Kidney epithelial cell (primary cell): ENCODE results near the gene KCNQ4. TPM values are rescaled to one million over a fixed set of nuclear protein-coding genes. Genes with fewer than 3 reads are reported as not detected.

Experiments used
- DNase-seq: peaks from one replicate; pipeline ENCODE4 v3.0.0-alpha.2; 2010; ENCODE audit warnings: low read depth
- H3K27me3 ChIP-seq: 2 replicates; pipeline ENCODE4 v1.6.0; 2011; ENCODE audit warnings: low read length; ENCODE audit not compliant: control insufficient read depth, insufficient read depth
- H3K36me3 ChIP-seq: 2 replicates; pipeline ENCODE4 v1.5.1; 2011; ENCODE audit warnings: low read length; ENCODE audit not compliant: control insufficient read depth, insufficient read depth
- H3K4me3 ChIP-seq: 2 replicates; pipeline ENCODE4 v1.5.1; 2011; ENCODE audit warnings: low read depth, mild to moderate bottlenecking, control low read depth, low read length
- total RNA-seq: library from RNA; depleted of rRNA; stranded (reverse); fragments of >200 nt; gene quantifications from 2 replicates; pipeline ENCODE4 v1.2.3, GENCODE V29; 2015
- TF ChIP-seq, protein P1 (sequence below): IDR thresholded peaks from 2 replicates; pipeline ENCODE4 v1.5.1; 2011; ENCODE audit warnings: mild to moderate bottlenecking, moderate library complexity, low read length, control low read depth, inconsistent platforms; ENCODE audit not compliant: insufficient read depth, poor library complexity, severe bottlenecking

KCNQ4 gene
- total RNA-seq, 1 donor from 2014 or later, result 2.8 TPM

- Histone ChIP-seq H3K36me3 (no peaks in the 10 kb centered on the region), H3K4me3 (no peak overlapping the region), H3K27me3 (no peaks in the 10 kb centered on the region)
- TF ChIP-seq, protein P1, sequence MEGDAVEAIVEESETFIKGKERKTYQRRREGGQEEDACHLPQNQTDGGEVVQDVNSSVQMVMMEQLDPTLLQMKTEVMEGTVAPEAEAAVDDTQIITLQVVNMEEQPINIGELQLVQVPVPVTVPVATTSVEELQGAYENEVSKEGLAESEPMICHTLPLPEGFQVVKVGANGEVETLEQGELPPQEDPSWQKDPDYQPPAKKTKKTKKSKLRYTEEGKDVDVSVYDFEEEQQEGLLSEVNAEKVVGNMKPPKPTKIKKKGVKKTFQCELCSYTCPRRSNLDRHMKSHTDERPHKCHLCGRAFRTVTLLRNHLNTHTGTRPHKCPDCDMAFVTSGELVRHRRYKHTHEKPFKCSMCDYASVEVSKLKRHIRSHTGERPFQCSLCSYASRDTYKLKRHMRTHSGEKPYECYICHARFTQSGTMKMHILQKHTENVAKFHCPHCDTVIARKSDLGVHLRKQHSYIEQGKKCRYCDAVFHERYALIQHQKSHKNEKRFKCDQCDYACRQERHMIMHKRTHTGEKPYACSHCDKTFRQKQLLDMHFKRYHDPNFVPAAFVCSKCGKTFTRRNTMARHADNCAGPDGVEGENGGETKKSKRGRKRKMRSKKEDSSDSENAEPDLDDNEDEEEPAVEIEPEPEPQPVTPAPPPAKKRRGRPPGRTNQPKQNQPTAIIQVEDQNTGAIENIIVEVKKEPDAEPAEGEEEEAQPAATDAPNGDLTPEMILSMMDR, result no peak
- no peak for DNase-seq
These were observed 63.6 kb downstream of the KCNQ4 start for GRCh38 chr1:40847023-40847745.

DNA sequence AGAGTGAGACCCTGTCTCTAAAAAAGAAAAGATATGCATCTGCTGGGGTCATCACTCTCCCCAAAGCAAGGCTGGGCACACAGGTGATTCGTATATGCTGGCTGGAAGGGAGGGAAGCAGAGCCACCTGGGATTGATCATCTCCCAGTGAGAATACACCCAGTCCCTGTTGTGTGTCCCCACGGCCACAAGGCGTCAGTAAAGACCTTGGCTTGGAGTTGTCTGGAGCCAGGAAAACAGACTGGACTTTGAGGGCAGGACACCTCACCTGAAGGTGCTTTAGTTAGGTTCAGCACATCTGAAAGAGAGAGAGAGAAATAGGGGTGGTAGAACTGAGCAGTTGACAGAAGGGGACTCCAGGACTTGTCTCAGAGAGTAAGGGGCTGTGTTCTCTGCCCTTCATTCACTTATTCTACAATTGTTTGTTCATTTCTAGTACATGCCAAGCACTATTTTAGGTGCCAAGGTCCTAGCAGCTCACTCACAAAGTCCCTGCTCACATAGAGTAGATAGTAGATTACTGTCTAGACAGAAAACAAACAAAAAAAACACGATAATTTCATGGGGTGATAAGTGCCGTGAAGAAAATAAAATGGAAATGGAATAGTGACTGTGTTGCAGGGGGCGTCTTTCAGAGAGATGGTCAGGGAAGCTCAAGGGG, 65.1 kb downstream of the KCNQ4 start:
- Histone ChIP-seq H3K36me3 (no peaks in the 10 kb centered on the region), H3K4me3 (no peak overlapping the region), H3K27me3 (no peaks in the 10 kb centered on the region)
- no peak for DNase-seq
- TF ChIP-seq, protein P1, result peak; percentile 94

- no peak overlapping the region for H3K4me3 ChIP-seq
- H3K36me3 ChIP-seq, result no peaks in the 10 kb centered on the region
- DNase-seq, result no peak
- no peaks in the 10 kb centered on the region for H3K27me3 ChIP-seq
- TF ChIP-seq, protein P1, result peak; percentile 88
These were observed 66.4 kb downstream of the KCNQ4 start for GRCh38 chr1:40849801-40850592.

GRCh38 chr1:40851643-40852042, 68.1 kb downstream of the KCNQ4 start:
- no peak for DNase-seq
- Histone ChIP-seq H3K27me3 (no peaks in the 10 kb centered on the region), H3K36me3 (no peaks in the 10 kb centered on the region), H3K4me3 (no peak overlapping the region)
- TF ChIP-seq, protein P1, result no peak

DNA sequence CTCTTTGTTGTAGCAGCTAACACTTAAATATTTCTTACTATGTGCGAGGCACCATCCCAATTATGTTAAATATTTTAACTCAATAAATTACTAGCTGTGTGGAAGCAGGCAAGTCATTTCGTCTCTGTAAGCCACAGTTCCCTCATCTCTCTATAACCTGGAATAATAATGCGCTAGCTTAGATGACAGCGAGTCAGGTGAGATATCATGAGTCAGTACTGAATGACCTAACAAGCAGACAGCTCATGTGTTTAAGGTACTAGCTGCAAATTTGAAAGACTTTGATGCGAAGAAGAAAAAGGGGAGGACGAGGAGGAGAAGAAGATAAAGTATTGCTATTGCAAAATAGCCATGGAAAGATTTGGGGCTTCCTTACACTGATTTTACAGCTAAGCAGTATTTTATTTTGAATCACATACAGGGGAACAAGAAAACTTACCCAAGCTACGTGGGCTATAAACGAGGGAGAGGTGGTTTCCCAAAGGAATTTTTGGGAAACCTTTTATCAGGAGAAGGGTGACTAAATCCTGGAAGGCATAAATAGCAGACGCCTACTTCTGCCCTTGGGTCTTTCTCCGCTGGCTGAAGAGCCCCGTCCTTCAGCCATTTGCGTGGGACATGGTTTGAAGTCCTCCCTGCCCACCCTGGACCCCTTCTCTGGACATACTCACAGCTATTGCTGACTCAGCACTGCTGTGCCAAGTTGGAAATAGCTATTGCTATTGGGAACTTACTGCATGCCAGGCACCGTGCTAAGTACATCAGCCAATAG, 69.7 kb downstream of the KCNQ4 start:
- TF ChIP-seq, protein P1, result no peak
- Histone ChIP-seq H3K27me3 (no peaks in the 10 kb centered on the region), H3K4me3 (no peak overlapping the region), H3K36me3 (no peaks in the 10 kb centered on the region)
- no peak for DNase-seq
